Activated CD4-positive, CD25-positive, alpha-beta regulatory T cell (primary cell): ENCODE measurements around the gene DRC1.

ENCODE experiments used
- DNase-seq, 4 experiments: peaks; one replicate each; lab custom pipeline; 2025; lab: John Stamatoyannopoulos, UW

DRC1 gene

GRCh38 chr2:26477911-26478253, 76.2 kb downstream of the DRC1 start, which contains the start of gene OTOF:
Gene OTOF, minus strand, starts transcription at chr2:26478124.
- no peak for DNase-seq

- no peak for DNase-seq
These were observed 76.6 kb downstream of the DRC1 start for GRCh38 chr2:26478366-26478765.

- DNase-seq: no peak
These were observed 77.5 kb downstream of the DRC1 start for GRCh38 chr2:26479131-26479788.

- DNase-seq: no peak
These were observed 78.3 kb downstream of the DRC1 start for GRCh38 chr2:26479789-26480565.

GRCh38 chr2:26480566-26481423, 79.1 kb downstream of the DRC1 start:
- DNase-seq: no peak

- no peak for DNase-seq
These were observed 80.0 kb downstream of the DRC1 start for GRCh38 chr2:26481706-26482105.

GRCh38 chr2:26482211-26483026, 80.7 kb downstream of the DRC1 start:
- no peak for DNase-seq

GRCh38 chr2:26483027-26483326, 81.3 kb downstream of the DRC1 start:
- DNase-seq: no peak

GRCh38 chr2:26483516-26483915, 81.8 kb downstream of the DRC1 start:
- no peak for DNase-seq

GRCh38 chr2:26483957-26484565, 82.3 kb downstream of the DRC1 start:
- DNase-seq: no peak

- DNase-seq: no peak
These were observed 82.9 kb downstream of the DRC1 start for GRCh38 chr2:26484579-26484978.

GRCh38 chr2:26485099-26485498, 83.4 kb downstream of the DRC1 start:
- DNase-seq: no peak

GRCh38 chr2:26485725-26486418, 84.2 kb downstream of the DRC1 start:
- no peak for DNase-seq

- no peak for DNase-seq
These were observed 85.1 kb downstream of the DRC1 start for GRCh38 chr2:26486789-26487188.

GRCh38 chr2:26487192-26487591, 85.5 kb downstream of the DRC1 start:
- DNase-seq: no peak

- DNase-seq: no peak
These were observed 86.9 kb downstream of the DRC1 start for GRCh38 chr2:26488463-26489212.

GRCh38 chr2:26489213-26489850, 87.6 kb downstream of the DRC1 start:
- DNase-seq: no peak

GRCh38 chr2:26491563-26492167, 89.9 kb downstream of the DRC1 start:
- DNase-seq: no peak

GRCh38 chr2:26492749-26493515, 91.2 kb downstream of the DRC1 start:
- DNase-seq: no peak
